H9 (cell line): ENCODE measurements around the gene MAPKAPK3. TPM values are rescaled to one million over a fixed set of nuclear protein-coding genes. Genes with fewer than 3 reads are reported as not detected.

Experiments used
- DNase-seq: peaks from one replicate; pipeline ENCODE4 v3.0.0-alpha.2; 2017
- H2AFZ ChIP-seq: one replicate; pipeline ENCODE4 v1.6.1; 2013; ENCODE audit warnings: mild to moderate bottlenecking, low read length, control low read depth, moderate library complexity
- H2AK5ac ChIP-seq: 2 replicates; pipeline ENCODE4 v1.6.1; 2013; ENCODE audit warnings: low read length, control low read depth, mixed read lengths; ENCODE audit not compliant: insufficient read length
- H2BK120ac ChIP-seq: one replicate; pipeline ENCODE4 v1.6.1; 2013; ENCODE audit warnings: low read depth, mild to moderate bottlenecking, low read length, control low read depth, inconsistent platforms; ENCODE audit not compliant: poor library complexity, severe bottlenecking
- H2BK12ac ChIP-seq: 2 replicates; pipeline ENCODE4 v1.6.1; 2013; ENCODE audit warnings: low read length, control low read depth, mixed read lengths, low read depth; ENCODE audit not compliant: insufficient read length
- H2BK15ac ChIP-seq: 2 replicates; pipeline ENCODE4 v1.6.1; 2013; ENCODE audit warnings: low read depth, low read length, control low read depth
- H2BK20ac ChIP-seq: one replicate; pipeline ENCODE4 v1.6.1; 2013; ENCODE audit warnings: low read depth, mild to moderate bottlenecking, low read length, control low read depth, inconsistent platforms; ENCODE audit not compliant: poor library complexity, severe bottlenecking
- H2BK5ac ChIP-seq: 2 replicates; pipeline ENCODE4 v1.6.1; 2013; ENCODE audit warnings: low read length, control low read depth, mixed read lengths; ENCODE audit not compliant: insufficient read length
- H3K14ac ChIP-seq: 2 replicates; pipeline ENCODE4 v1.6.1; 2013; ENCODE audit warnings: low read length, control low read depth; ENCODE audit not compliant: insufficient read depth
- H3K18ac ChIP-seq: 2 replicates; pipeline ENCODE4 v1.6.1; 2013; ENCODE audit warnings: low read depth, mild to moderate bottlenecking, mixed read lengths, low read length, control low read depth; ENCODE audit not compliant: insufficient read length
- H3K23ac ChIP-seq: 2 replicates; pipeline ENCODE4 v1.6.1; 2013; ENCODE audit warnings: low read length, control low read depth, mixed read lengths, low read depth; ENCODE audit not compliant: insufficient read length
- H3K23me2 ChIP-seq: 2 replicates; pipeline ENCODE4 v1.6.1; 2013; ENCODE audit warnings: low read depth, mild to moderate bottlenecking, mixed read lengths, low read length, control low read depth; ENCODE audit not compliant: insufficient read length, poor library complexity, severe bottlenecking
- H3K27ac ChIP-seq: 2 replicates; pipeline ENCODE4 v1.5.1; 2013; ENCODE audit warnings: low read length, control low read depth, mixed read lengths, low read depth; ENCODE audit not compliant: insufficient read length
- H3K27me3 ChIP-seq: 2 replicates; pipeline ENCODE4 v1.6.1; 2013; ENCODE audit warnings: low read length, control low read depth, inconsistent platforms; ENCODE audit not compliant: insufficient read depth
- H3K4ac ChIP-seq: 2 replicates; pipeline ENCODE4 v1.6.1; 2013; ENCODE audit warnings: low read depth, mild to moderate bottlenecking, control low read depth, inconsistent platforms, low read length, moderate library complexity
- H3K4me1 ChIP-seq: 2 replicates; pipeline ENCODE4 v1.6.1; 2013; ENCODE audit warnings: low read length, control low read depth, inconsistent platforms; ENCODE audit not compliant: insufficient read depth
- H3K4me2 ChIP-seq: 2 replicates; pipeline ENCODE4 v1.6.1; 2013; ENCODE audit warnings: low read length, control low read depth, mixed read lengths; ENCODE audit not compliant: insufficient read length, insufficient read depth
- H3K56ac ChIP-seq: 2 replicates; pipeline ENCODE4 v1.6.1; 2013; ENCODE audit warnings: low read depth, mild to moderate bottlenecking, mixed read lengths, low read length, control low read depth; ENCODE audit not compliant: insufficient read length
- H3K79me1 ChIP-seq: 2 replicates; pipeline ENCODE4 v1.6.1; 2013; ENCODE audit warnings: low read depth, mild to moderate bottlenecking, moderate library complexity, low read length, control low read depth, inconsistent platforms; ENCODE audit not compliant: insufficient read depth, poor library complexity, severe bottlenecking
- H3K79me2 ChIP-seq: 2 replicates; pipeline ENCODE4 v1.6.1; 2013; ENCODE audit warnings: low read length, control low read depth, inconsistent platforms; ENCODE audit not compliant: insufficient read depth
- H3K9ac ChIP-seq: 2 replicates; pipeline ENCODE4 v1.6.1; 2013; ENCODE audit warnings: low read length, control low read depth, mixed read lengths; ENCODE audit not compliant: insufficient read length; ENCODE audit errors: extremely low read depth
- H3K9me3 ChIP-seq: one replicate; pipeline ENCODE4 v1.6.1; 2013; ENCODE audit warnings: low read depth, low read length, inconsistent platforms; ENCODE audit not compliant: control insufficient read depth
- H3T11ph ChIP-seq: one replicate; pipeline ENCODE4 v1.6.1; 2013; ENCODE audit warnings: mild to moderate bottlenecking, low read length, control low read depth, inconsistent platforms
- H4K20me1 ChIP-seq: one replicate; pipeline ENCODE4 v1.6.1; 2013; ENCODE audit not compliant: control insufficient read depth, insufficient read length, insufficient read depth
- H4K5ac ChIP-seq: 2 replicates; pipeline ENCODE4 v1.6.1; 2013; ENCODE audit warnings: low read depth, mild to moderate bottlenecking, mixed read lengths, low read length, control low read depth; ENCODE audit not compliant: insufficient read length
- H4K8ac ChIP-seq: replicated peaks from 2 replicates; pipeline ENCODE4 v1.6.1; 2013; ENCODE audit warnings: low read length, control low read depth, mixed read lengths, low read depth; ENCODE audit not compliant: insufficient read length
- H4K91ac ChIP-seq: 2 replicates; pipeline ENCODE4 v1.6.1; 2013; ENCODE audit warnings: low read depth, mild to moderate bottlenecking, moderate library complexity, mixed read lengths, low read length, control low read depth; ENCODE audit not compliant: insufficient read length
- H3K27ac Mint-ChIP-seq, 3 experiments: 2 replicates in 2 of 3; 3 replicates in 1 of 3; pipeline ENCODE4 v1.8.0; 2020 to 2021; ENCODE audit warnings: mixed read lengths in 3 of 3, mild to moderate bottlenecking in 1 of 3, moderate library complexity in 1 of 3
- H3K27me3 Mint-ChIP-seq: 2 replicates; pipeline ENCODE4 v1.8.0; 2021; ENCODE audit warnings: low read depth, mild to moderate bottlenecking, moderate library complexity, mixed read lengths
- H3K36me3 Mint-ChIP-seq, 3 experiments: 2 replicates in 2 of 3; 3 replicates in 1 of 3; pipeline ENCODE4 v1.8.0; 2020 to 2021; ENCODE audit warnings: low read depth in 3 of 3, mixed read lengths in 3 of 3; ENCODE audit not compliant: insufficient read depth in 1 of 3
- H3K4me1 Mint-ChIP-seq, 2 experiments: 2 replicates each; pipeline ENCODE4 v1.8.0; 2020; ENCODE audit warnings: mixed read lengths in 2 of 2
- H3K4me3 Mint-ChIP-seq, 2 experiments: 2 replicates in 1 of 2; 3 replicates in 1 of 2; pipeline ENCODE4 v1.8.0; 2020 to 2021; ENCODE audit warnings: mild to moderate bottlenecking in 2 of 2, mixed read lengths in 2 of 2, moderate library complexity in 1 of 2
- H3K9me3 Mint-ChIP-seq, 2 experiments: 2 replicates in 1 of 2; 3 replicates in 1 of 2; pipeline ENCODE4 v1.8.0; 2020; ENCODE audit warnings: mild to moderate bottlenecking in 2 of 2, mixed read lengths in 2 of 2, moderate library complexity in 1 of 2
- CTCF ChIP-seq: fragments of 200-600 bp; sonication (generic); conservative IDR thresholded peaks from 3 replicates; pipeline ENCODE4 v1.8.0; 2021; ENCODE audit warnings: antibody characterized with exemption, mild to moderate bottlenecking
- WGBS: extraction: QIAGEN DNeasy Blood & Tissue Kit; methylation state at CpG from one replicate; pipeline ENCODE4 v1.1.7; 2013; ENCODE audit warnings: missing lambda C conversion rate, low lambda C conversion rate, mixed read lengths; ENCODE audit not compliant: insufficient read length; ENCODE audit errors: extremely low coverage; 5-methylcytosine and 5-hydroxymethylcytosine counted together
- total RNA-seq: library from RNA; stranded (reverse); gene quantifications from 2 replicates; pipeline ENCODE4 v1.2.1, GENCODE V29; 2021

MAPKAPK3 gene
- total RNA-seq, 1 experiment from 2014 or later = 57.9 TPM

GRCh38 chr3:50639055-50639494, 22.1 kb downstream of the MAPKAPK3 start:
- H3K4me2 ChIP-seq = no peak overlapping the region
- no peak overlapping the region for H2BK120ac ChIP-seq
- H4K5ac ChIP-seq = no peak overlapping the region
- H3K56ac ChIP-seq = no peak overlapping the region
- no peaks in the 10 kb centered on the region for H3K27me3 ChIP-seq
- peaks cover 2% of the 10 kb centered on the region; the same call in 1 of the 2 replicates for H3K4me1 ChIP-seq
- H2BK5ac ChIP-seq = no peak overlapping the region
- peaks cover 45 to 50% of the 10 kb centered on the region in 2 experiments for H3K4me1 Mint-ChIP-seq
- H3K14ac ChIP-seq = no peak overlapping the region; the same call in 1 of the 2 replicates
- H3K79me1 ChIP-seq = peaks cover 6% of the 10 kb centered on the region
- no peak overlapping the region for H4K8ac ChIP-seq
- H3K27ac ChIP-seq = no peak overlapping the region
- H3K9me3 ChIP-seq = no peaks in the 10 kb centered on the region
- H3K9me3 Mint-ChIP-seq = no peaks in the 10 kb centered on the region
- no peak overlapping the region for H3T11ph ChIP-seq
- H3K18ac ChIP-seq = no peak overlapping the region
- H2BK20ac ChIP-seq = no peak overlapping the region
- no peaks in the 10 kb centered on the region for H4K20me1 ChIP-seq
- no peak overlapping the region for H2BK12ac ChIP-seq
- H3K23me2 ChIP-seq = no peaks in the 10 kb centered on the region
- H3K79me2 ChIP-seq = no peaks in the 10 kb centered on the region
- H3K23ac ChIP-seq = no peak overlapping the region
- no peak overlapping the region for H2BK15ac ChIP-seq
- H3K4me3 Mint-ChIP-seq = no peak overlapping the region
- H2AFZ ChIP-seq = no peak overlapping the region
- peaks cover 3 to 21% (median 12%) of the 10 kb centered on the region in 3 experiments; a peak in 5 of 7 replicates for H3K36me3 Mint-ChIP-seq
- no peak overlapping the region for H4K91ac ChIP-seq
- WGBS = no CpG with 5 or more reads among the region's 6 CpGs
- no peak overlapping the region for H3K4ac ChIP-seq
- no peak for DNase-seq
- no peaks in the 10 kb centered on the region for H3K27me3 Mint-ChIP-seq
- no peak overlapping the region for H3K9ac ChIP-seq
- no peak for TF ChIP-seq CTCF
- no peak overlapping the region for H2AK5ac ChIP-seq
- H3K27ac Mint-ChIP-seq = peak overlapping the region in 1 of 3 experiments; percentile 87; a peak in 2 of 7 replicates
